Heart left ventricle (tissue), 13 donors: ENCODE data around the gene ZSCAN26.

Experiments
- CTCF ChIP-seq, 12 donors: fragments of 200-600 bp; sonication (generic) in 4 of 12; IDR thresholded peaks; one replicate each; pipeline versions ENCODE4 v1.5.0 to v1.8.0; 2018 to 2022; ENCODE audit warnings: antibody characterized with exemption in 12 of 12, mild to moderate bottlenecking in 5 of 12
- POLR2A ChIP-seq, 2 donors: fragments of 450-650 bp; IDR thresholded peaks; one replicate each; pipeline ENCODE4 v1.6.1; 2017; ENCODE audit warnings: antibody characterized with exemption in 2 of 2, mild to moderate bottlenecking in 2 of 2, moderate library complexity in 2 of 2
- donor health status: ischemic (EF 13 %, LVEDD 7.1; RV severe dilation, severe dysfunction).
- donor health status: DM: no; HTN: yes; CAD: no.
- donor health status: DM: no; HTN: no; CAD: no.
- donor health status: ischemic (EF 25% LVEDD 6.9; RV normal size, moderate dysfunction).
- donor health status: ischemic (EF 25% LVEDD 5.7; RV mildly dilated, moderate dysfunction).
- donor health status: ischemic (EF 35%, LVEDD 5.7; RV mildly dilated, moderate dysfunction).
- donor health status: nonischemic (EF 11% LVEDD 7.7; RV severe dilation, severe dysfunction).
- donor health status: DM: yes; HTN: yes; CAD: no.
- donor health status: PGD.
- donor health status: ischemic (EF 29% LVEDD 5.4; RV normal size, mild dysfunction).
- donor health status: nonischemic (EF 23%, LVEDD 6.1; RV moderate dilation, normal function).

DNA sequence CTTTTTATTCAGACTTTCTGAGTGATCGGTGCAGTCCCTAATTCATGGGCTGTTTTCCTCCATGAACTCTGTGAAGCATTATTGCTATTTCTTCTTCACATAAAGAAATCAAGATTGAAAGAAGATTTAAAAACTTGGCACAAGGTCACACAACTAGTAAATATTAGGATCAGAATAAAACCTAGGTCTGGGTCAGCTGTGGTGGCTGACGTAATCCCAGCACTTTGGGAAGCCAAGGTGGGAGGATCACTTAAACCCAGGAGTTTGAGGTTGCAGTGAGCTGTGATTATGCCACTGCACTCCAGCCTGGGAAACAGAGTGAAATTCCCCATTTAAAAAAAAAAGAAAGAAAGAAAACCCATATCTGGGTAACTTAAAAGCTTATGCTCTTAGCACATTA, 40.5 kb upstream of the ZSCAN26 start:
- no peak for TF ChIP-seq CTCF (IDR thresholded peaks at IDR 0.05)
- TF ChIP-seq POLR2A (IDR thresholded peaks at IDR 0.05), result no peak
